H1 (cell line): Measurements from ENCODE around the gene ZDHHC20. TPM values are rescaled to one million over a fixed set of nuclear protein-coding genes. Genes with fewer than 3 reads are reported as not detected.

Source experiments
- CTCF ChIA-PET: fragments of 300-600 bp; sonication (Branson Sonifier 250); formaldehyde crosslinking; loops from one replicate; lab custom pipeline; 2021; ENCODE audit not compliant: partially characterized antibody; lab: Charles Lee
- POLR2A ChIA-PET: fragments of 300-600 bp; sonication (Branson Sonifier 250); formaldehyde crosslinking; loops from one replicate; lab custom pipeline; 2021; ENCODE audit warnings: inconsistent platforms; ENCODE audit not compliant: partially characterized antibody; lab: Charles Lee
- DNase-seq, 2 experiments: peaks; one replicate each; pipeline versions ENCODE4 v3.0.0 to v3.0.0-alpha.2; 2010 to 2022; ENCODE audit warnings: low spot score in 2 of 2, low read depth in 1 of 2, mixed read lengths in 1 of 2
- FAIRE-seq: peaks from 2 replicates; lab custom pipeline; 2011; peaks lifted over from hg19 to GRCh38; lab: Jason Lieb, UNC
- H2AFZ ChIP-seq: 2 replicates; pipeline ENCODE4 v1.8.1; 2012; ENCODE audit warnings: low read length, inconsistent platforms
- H2AK5ac ChIP-seq: 2 replicates; pipeline ENCODE4 v1.6.1; 2013; ENCODE audit warnings: low read depth, low read length
- H2BK120ac ChIP-seq: replicated peaks from 2 replicates; pipeline ENCODE3; 2013; ENCODE audit warnings: low read depth, low read length, inconsistent platforms
- H2BK12ac ChIP-seq: 2 replicates; pipeline ENCODE4 v1.6.1; 2013; ENCODE audit warnings: low read depth, low read length
- H2BK15ac ChIP-seq: 2 replicates; pipeline ENCODE4 v1.6.1; 2013; ENCODE audit warnings: low read length
- H2BK20ac ChIP-seq: 2 replicates; pipeline ENCODE4 v1.6.1; 2013; ENCODE audit warnings: low read length
- H2BK5ac ChIP-seq: 2 replicates; pipeline ENCODE4 v1.6.1; 2013; ENCODE audit warnings: low read depth, low read length
- H3K14ac ChIP-seq: 2 replicates; pipeline ENCODE4 v1.6.1; 2013; ENCODE audit warnings: inconsistent platforms; ENCODE audit not compliant: insufficient read length
- H3K18ac ChIP-seq: 2 replicates; pipeline ENCODE4 v1.6.1; 2013; ENCODE audit warnings: low read length; ENCODE audit errors: extremely low read depth
- H3K23ac ChIP-seq: 2 replicates; pipeline ENCODE4 v1.6.1; 2013; ENCODE audit warnings: inconsistent platforms; ENCODE audit not compliant: insufficient read length
- H3K23me2 ChIP-seq: 2 replicates; pipeline ENCODE4 v1.6.1; 2013; ENCODE audit warnings: low read depth, low read length
- H3K27ac ChIP-seq: 2 replicates; pipeline ENCODE4 v1.6.1; 2011; ENCODE audit warnings: low read depth, low read length, inconsistent platforms
- H3K27me3 ChIP-seq, 4 experiments: replicated peaks in 1 of 4; 1 replicate in 1 of 4; 2 replicates in 3 of 4; pipeline versions ENCODE4 v1.6.1 to v1.8.1; 2011 to 2013; ENCODE audit warnings: low read length in 3 of 4, mild to moderate bottlenecking in 3 of 4, inconsistent platforms in 2 of 4, mixed read lengths in 2 of 4, moderate library complexity in 1 of 4; ENCODE audit not compliant: control insufficient read depth in 3 of 4, insufficient read depth in 3 of 4; ENCODE audit errors: extremely low read depth in 1 of 4
- H3K36me3 ChIP-seq, 4 experiments: 2 replicates each; pipeline versions ENCODE4 v1.6.1 to v1.8.1; 2011 to 2013; ENCODE audit warnings: mild to moderate bottlenecking in 4 of 4, low read length in 3 of 4, moderate library complexity in 2 of 4, control low read depth in 1 of 4, inconsistent platforms in 1 of 4; ENCODE audit not compliant: insufficient read depth in 4 of 4, control insufficient read depth in 2 of 4
- H3K4ac ChIP-seq: replicated peaks from 2 replicates; pipeline ENCODE3; 2013; ENCODE audit warnings: low read length, low read depth, mixed read lengths, inconsistent platforms; ENCODE audit not compliant: insufficient read length
- H3K4me1 ChIP-seq, 4 experiments: replicated peaks in 1 of 4; 1 replicate in 1 of 4; 2 replicates in 3 of 4; pipeline versions ENCODE4 v1.6.1 to v1.8.1; 2011 to 2013; ENCODE audit warnings: low read length in 3 of 4, inconsistent platforms in 2 of 4, mixed read lengths in 1 of 4; ENCODE audit not compliant: insufficient read depth in 4 of 4, control insufficient read depth in 3 of 4
- H3K4me2 ChIP-seq, 2 experiments: 2 replicates each; pipeline versions ENCODE4 v1.6.1 to v1.8.1; 2011 to 2013; ENCODE audit warnings: low read depth in 2 of 2, low read length in 2 of 2, control low read depth in 1 of 2, inconsistent platforms in 1 of 2, mild to moderate bottlenecking in 1 of 2; ENCODE audit not compliant: insufficient read depth in 1 of 2
- H3K4me3 ChIP-seq, 4 experiments: fragments of 200-600, 300-600 bp in 1 of 4; sonication (generic), shearing (Covaris generic), sonication (Bioruptor Twin) in 1 of 4; 2 replicates each; pipeline versions ENCODE4 v1.5.1 to v1.8.1; 2011 to 2016; ENCODE audit warnings: low read length in 4 of 4, low read depth in 3 of 4, control low read depth in 2 of 4, inconsistent platforms in 2 of 4, mild to moderate bottlenecking in 2 of 4, mixed read lengths in 1 of 4, moderate library complexity in 1 of 4; ENCODE audit not compliant: insufficient read depth in 2 of 4; ENCODE audit errors: extremely low read depth in 1 of 4
- H3K56ac ChIP-seq: replicated peaks from 2 replicates; pipeline ENCODE3; 2013; ENCODE audit warnings: low read depth, mild to moderate bottlenecking, mixed read lengths, low read length, inconsistent platforms; ENCODE audit not compliant: insufficient read length
- H3K79me1 ChIP-seq: 2 replicates; pipeline ENCODE4 v1.6.1; 2013; ENCODE audit warnings: low read depth, low read length, control low read depth
- H3K79me2 ChIP-seq, 2 experiments: 2 replicates each; pipeline versions ENCODE4 v1.6.1 to v1.8.1; 2012 to 2013; ENCODE audit warnings: low read length in 2 of 2, mild to moderate bottlenecking in 2 of 2, inconsistent platforms in 1 of 2; ENCODE audit not compliant: insufficient read depth in 2 of 2, control insufficient read depth in 1 of 2
- H3K9ac ChIP-seq, 4 experiments: replicated peaks in 1 of 4; 1 replicate in 1 of 4; 2 replicates in 3 of 4; pipeline versions ENCODE4 v1.6.1 to v1.8.1; 2011 to 2013; ENCODE audit warnings: low read depth in 3 of 4, low read length in 3 of 4, control low read depth in 2 of 4, mild to moderate bottlenecking in 2 of 4, moderate library complexity in 2 of 4, inconsistent platforms in 1 of 4; ENCODE audit errors: extremely low read depth in 1 of 4
- H3K9me3 ChIP-seq, 2 experiments: 2 replicates each; pipeline versions ENCODE4 v1.6.1 to v1.8.1; 2012 to 2013; ENCODE audit warnings: mild to moderate bottlenecking in 2 of 2, moderate library complexity in 2 of 2, control low read depth in 1 of 2, inconsistent platforms in 1 of 2, low read depth in 1 of 2, low read length in 1 of 2, mixed read lengths in 1 of 2; ENCODE audit not compliant: insufficient read depth in 2 of 2
- H4K20me1 ChIP-seq, 2 experiments: replicated peaks in 1 of 2; 2 replicates each; pipeline versions ENCODE3 to v1.8.1; 2011 to 2013; ENCODE audit warnings: inconsistent platforms in 2 of 2, low read length in 2 of 2, mild to moderate bottlenecking in 1 of 2; ENCODE audit not compliant: insufficient read depth in 2 of 2, control insufficient read depth in 1 of 2
- H4K5ac ChIP-seq: 2 replicates; pipeline ENCODE4 v1.6.1; 2013; ENCODE audit warnings: low read length, low read depth, mixed read lengths, inconsistent platforms; ENCODE audit not compliant: insufficient read length
- H4K8ac ChIP-seq: 2 replicates; pipeline ENCODE4 v1.8.0; 2013; ENCODE audit warnings: mild to moderate bottlenecking, moderate library complexity, low read length, inconsistent platforms; ENCODE audit not compliant: insufficient read depth; ENCODE audit errors: extremely low read depth
- H4K91ac ChIP-seq: replicated peaks from 2 replicates; pipeline ENCODE3; 2013; ENCODE audit warnings: low read length, mixed read lengths, inconsistent platforms; ENCODE audit not compliant: insufficient read length
- BCL11A ChIP-seq, 2 experiments: IDR thresholded peaks; one replicate each; pipeline ENCODE4 v1.6.1; 2011; ENCODE audit warnings: low read depth in 2 of 2, low read length in 2 of 2, mild to moderate bottlenecking in 2 of 2
- MAFK ChIP-seq: IDR thresholded peaks from 2 replicates; pipeline ENCODE4 v1.6.1; 2012; ENCODE audit warnings: low read depth, mild to moderate bottlenecking, improper control_type of control experiment, low read length
- RFX5 ChIP-seq: IDR thresholded peaks from 2 replicates; pipeline ENCODE4 v1.6.1; 2011; ENCODE audit warnings: low read depth, low read length, improper control_type of control experiment, borderline replicate concordance
- SAP30 ChIP-seq: fragments of 300-600 bp; sonication (generic); IDR thresholded peaks from 2 replicates; pipeline ENCODE4 v1.7.1; 2012; ENCODE audit warnings: low read length, moderate library complexity, mild to moderate bottlenecking, inconsistent platforms; ENCODE audit not compliant: insufficient read depth, insufficient replicate concordance
- TAF1 ChIP-seq: IDR thresholded peaks from 2 replicates; pipeline ENCODE4 v1.6.1; 2011; ENCODE audit warnings: mild to moderate bottlenecking, low read depth, low read length
- TBP ChIP-seq: IDR thresholded peaks from 2 replicates; pipeline ENCODE4 v1.6.1; 2011; ENCODE audit warnings: low read depth, low read length, improper control_type of control experiment
- TEAD4 ChIP-seq: IDR thresholded peaks from 2 replicates; pipeline ENCODE4 v1.6.1; 2012; ENCODE audit warnings: low read depth, low read length, inconsistent platforms, mixed read lengths
- WGBS, 2 experiments: shearing (Covaris generic) in 1 of 2; methylation state at CpG; one replicate each; pipeline versions ENCODE4 v1.1.6 to v1.1.7; 2013 to 2015; ENCODE audit warnings: low lambda C conversion rate in 2 of 2, mixed read lengths in 2 of 2, inconsistent platforms in 1 of 2, low coverage in 1 of 2, missing lambda C conversion rate in 1 of 2; ENCODE audit not compliant: insufficient replicate concordance in 2 of 2, insufficient coverage in 1 of 2, insufficient read length in 1 of 2; ENCODE audit errors: extremely low coverage in 1 of 2, missing lambda C conversion rate in 1 of 2; 5-methylcytosine and 5-hydroxymethylcytosine counted together
- polyA plus RNA-seq, 7 experiments: library from polyadenylated mRNA; depleted of rRNA in 3 of 7; stranded (reverse) in 5 of 7; unstranded in 2 of 7; fragments of >200 nt in 5 of 7; fragments of 200-250 nt in 2 of 7; gene quantifications; 1 replicate in 5 of 7; 2 replicates in 1 of 7; 4 replicates in 1 of 7; pipeline versions ENCODE4 v1.2.1 to v1.2.3, GENCODE V29; 2011 to 2013; ENCODE audit warnings: missing spikeins in 2 of 7, mixed read lengths in 2 of 7
- total RNA-seq: library from RNA; stranded (reverse); fragmentation: NEBNext Ultra II Directional; extraction: Animal tissue kit (Norgen Biotek cat#: 25700); gene quantifications from 2 replicates; pipeline ENCODE4 v1.2.1, GENCODE V29; 2021

The ZDHHC20 gene
- total and polyA plus RNA-seq, 2 of the 8 experiments (the other 6 are each of a cell fraction or from before 2014, with no cell fraction given) = 16.4 to 89.0 TPM

GRCh38 chr13:21372530-21372929 is 86.6 kb downstream of the ZDHHC20 start:
- WGBS, 2 experiments = 100% methylated on average over 1 of the region's 1 CpG; no CpG with 5 or more reads in 1 of the 2 experiments
- Histone ChIP-seq H2BK120ac (no peak overlapping the region), H3K14ac (no peak overlapping the region), H2AFZ (no peak overlapping the region), H3K4me2 (no peak overlapping the region), H2BK5ac (no peak overlapping the region), H4K91ac (no peak overlapping the region), H4K20me1 (peaks cover 0 to 1% of the 10 kb centered on the region in 2 experiments), H4K5ac (no peak overlapping the region), H3K23ac (no peak overlapping the region), H3K18ac (no peak overlapping the region), H3K27ac (no peak overlapping the region), H3K23me2 (no peaks in the 10 kb centered on the region), H2BK15ac (no peak overlapping the region), H3K56ac (no peak overlapping the region), H3K79me2 (no peaks in the 10 kb centered on the region), H2AK5ac (no peak overlapping the region), H3K9me3 (no peaks in the 10 kb centered on the region), H3K4me3 (no peak overlapping the region), H3K36me3 (peaks cover 0 to 16% (median 2%) of the 10 kb centered on the region in 4 experiments; a peak in 4 of 8 replicates), H2BK20ac (no peak overlapping the region), H3K27me3 (no peaks in the 10 kb centered on the region), H4K8ac (no peak overlapping the region), H3K9ac (no peak overlapping the region), H3K4ac (no peak overlapping the region), H3K4me1 (no peaks in the 10 kb centered on the region), H3K79me1 (no peaks in the 10 kb centered on the region), H2BK12ac (no peak overlapping the region)
- DNase-seq = no peak
- TF ChIP-seq TBP (no peak), TAF1 (no peak), SAP30 (no peak), MAFK (no peak), TEAD4 (no peak), RFX5 (no peak), BCL11A (IDR thresholded peaks at IDR 0.05; ENCODE audit: low read depth in 2 of 2, low read length in 2 of 2) (no peak)
- ChIA-PET POLR2A (no interaction called here), CTCF (interaction anchor here (0.7 to 1.0 kb wide), 2 partner anchors 35 to 105 kb away, joined by 3 read pairs; no protein-coding TSS in a partner anchor)
- FAIRE-seq = no peak
